ENCODE data around the gene OVCH1.
A peak's percentile ranks its signal among the peaks of the same experiment; 100 is the strongest.

OVCH1 gene

DNA sequence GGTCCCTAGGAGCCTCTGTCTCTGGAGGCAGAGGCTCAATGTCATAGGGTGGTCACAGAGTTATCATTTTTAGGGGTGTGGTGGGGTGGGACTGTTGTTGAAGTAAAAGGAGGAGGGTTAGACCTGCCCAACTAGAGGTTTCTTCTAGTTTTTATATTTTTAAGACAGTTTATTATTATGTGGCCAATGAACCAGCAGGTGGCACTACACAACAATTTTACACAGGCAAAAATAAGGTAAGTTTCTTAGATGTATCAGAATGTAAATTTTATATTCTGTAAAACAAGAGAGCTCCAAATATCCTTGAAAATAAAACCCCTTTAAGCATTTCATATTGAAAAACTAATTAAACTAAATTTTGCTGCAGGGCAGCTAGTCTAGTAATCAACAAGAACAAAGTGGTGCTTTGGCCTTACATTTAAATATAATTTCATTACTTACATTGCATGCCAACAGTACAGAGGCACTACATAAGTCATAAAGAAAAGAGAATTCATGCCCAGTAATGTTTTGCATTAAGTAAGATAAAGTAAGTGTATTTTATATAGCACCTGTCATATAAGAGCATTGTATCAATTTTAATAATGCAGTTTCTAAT is 22.2 kb upstream of the OVCH1 start:
- ATAC-seq (ENCODE audit: low read depth) (peak; percentile 26), DNase-seq (ENCODE audit: low spot score in 2 of 2) (no peak)
- H3K27me3 Mint-ChIP-seq, result peaks cover 3% of the 10 kb centered on the region
- H3K4me3 Mint-ChIP-seq, result no peak overlapping the region
- no peaks in the 10 kb centered on the region for H3K36me3 Mint-ChIP-seq
- no peak overlapping the region for H3K27ac Mint-ChIP-seq
- no peaks in the 10 kb centered on the region for H3K4me1 Mint-ChIP-seq
- no peaks in the 10 kb centered on the region for H3K9me3 Mint-ChIP-seq

DNA sequence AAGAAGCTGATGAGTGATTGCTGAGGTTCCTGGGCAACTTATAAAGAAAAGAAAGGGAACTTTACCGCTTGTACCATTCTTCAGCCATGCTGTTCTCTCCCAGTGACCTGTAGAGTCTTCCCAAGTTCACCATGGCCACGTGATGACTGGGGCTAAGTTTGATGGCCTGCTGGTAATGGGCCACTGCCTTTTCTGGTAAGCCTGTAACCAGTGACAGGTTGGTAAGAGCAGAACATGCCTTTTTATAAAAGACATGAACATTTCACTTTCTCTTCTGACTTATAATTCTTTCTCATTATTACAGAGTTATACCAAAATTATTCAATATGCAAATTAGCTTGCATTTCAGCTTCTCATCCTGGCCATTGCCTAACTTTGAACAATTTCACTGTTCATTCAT is 20.9 kb upstream of the OVCH1 start:
- DNase-seq (ENCODE audit: low spot score in 2 of 2) (no peak), ATAC-seq (ENCODE audit: low read depth) (no peak)
- H3K36me3 Mint-ChIP-seq, result no peaks in the 10 kb centered on the region
- H3K9me3 Mint-ChIP-seq, result no peaks in the 10 kb centered on the region
- H3K27ac Mint-ChIP-seq, result no peak overlapping the region
- H3K27me3 Mint-ChIP-seq, result peaks cover 7% of the 10 kb centered on the region
- no peak overlapping the region for H3K4me3 Mint-ChIP-seq
- H3K4me1 Mint-ChIP-seq, result no peaks in the 10 kb centered on the region

- no peaks in the 10 kb centered on the region for H3K4me1 Mint-ChIP-seq
- DNase-seq (ENCODE audit: low spot score in 2 of 2) (no peak), ATAC-seq (ENCODE audit: low read depth) (no peak)
- no peak overlapping the region for H3K4me3 Mint-ChIP-seq
- peaks cover 7% of the 10 kb centered on the region for H3K27me3 Mint-ChIP-seq
- no peaks in the 10 kb centered on the region for H3K36me3 Mint-ChIP-seq
- H3K9me3 Mint-ChIP-seq, result no peaks in the 10 kb centered on the region
- no peak overlapping the region for H3K27ac Mint-ChIP-seq
Measured at GRCh38 chr12:29517264-29517663, 19.8 kb upstream of the OVCH1 start.

DNA sequence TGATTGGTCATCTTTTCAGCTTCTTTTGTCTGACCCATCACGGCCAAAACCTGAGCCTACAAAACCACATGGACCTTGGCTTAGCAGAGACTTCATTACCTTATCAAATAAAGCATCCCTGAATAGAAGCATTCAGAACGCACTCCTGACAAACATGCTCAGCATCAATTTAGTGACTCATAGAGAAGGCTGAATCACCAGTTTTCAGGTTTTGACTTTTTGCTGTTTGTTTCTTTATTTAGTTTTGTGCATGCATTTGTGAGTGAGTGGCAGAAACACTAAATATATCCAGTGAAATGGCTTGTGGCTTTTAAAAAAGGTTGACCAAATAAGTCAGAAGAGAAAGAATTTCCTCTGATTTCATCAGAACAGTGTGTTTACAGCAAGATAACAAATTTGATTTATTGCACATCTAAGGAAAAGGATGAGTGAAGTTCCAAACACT is 19.0 kb upstream of the OVCH1 start:
- Mint-ChIP-seq H3K36me3 (no peaks in the 10 kb centered on the region), H3K4me3 (no peak overlapping the region), H3K4me1 (no peaks in the 10 kb centered on the region), H3K9me3 (no peaks in the 10 kb centered on the region), H3K27ac (no peak overlapping the region), H3K27me3 (peaks cover 7% of the 10 kb centered on the region)
- ATAC-seq (ENCODE audit: low read depth), result no peak
- DNase-seq (ENCODE audit: low spot score in 2 of 2), result no peak

DNA sequence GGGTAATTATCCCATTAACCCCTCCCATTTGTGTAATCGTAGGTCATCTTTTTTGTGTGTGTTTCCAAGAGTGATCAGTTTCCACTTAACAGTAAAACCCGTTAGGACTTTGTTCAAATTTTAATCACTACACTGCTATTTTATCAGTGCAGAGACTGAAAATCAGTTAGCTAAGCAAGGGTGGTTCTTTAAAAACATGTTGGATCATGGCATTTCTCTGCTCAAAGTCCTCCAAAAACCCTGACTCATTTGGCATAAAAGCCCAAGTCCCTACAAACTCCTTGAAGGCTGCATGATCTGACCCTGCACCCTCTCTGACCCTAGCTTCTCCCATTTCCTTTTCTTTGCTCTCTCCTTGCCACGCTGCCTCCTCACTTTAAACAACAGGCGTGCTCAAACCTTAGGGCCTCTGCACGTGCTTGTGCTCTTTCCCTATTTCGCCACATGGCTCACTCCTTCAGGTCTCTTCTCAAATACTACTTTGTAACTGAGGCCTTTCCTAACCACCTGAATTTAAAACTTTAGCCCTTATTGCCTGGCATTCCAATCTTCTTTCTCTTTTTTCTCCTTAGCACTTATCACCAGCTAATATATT is 13.2 kb upstream of the OVCH1 start:
- Mint-ChIP-seq H3K4me3 (no peak overlapping the region), H3K9me3 (no peaks in the 10 kb centered on the region), H3K36me3 (no peaks in the 10 kb centered on the region), H3K27me3 (peaks cover 7% of the 10 kb centered on the region), H3K4me1 (no peaks in the 10 kb centered on the region), H3K27ac (no peak overlapping the region)
- ATAC-seq (ENCODE audit: low read depth), result no peak
- DNase-seq (ENCODE audit: low spot score in 2 of 2), result no peak

- DNase-seq (ENCODE audit: low spot score in 2 of 2), result no peak
- Mint-ChIP-seq H3K27me3 (peaks cover 5% of the 10 kb centered on the region), H3K4me1 (no peaks in the 10 kb centered on the region), H3K9me3 (no peaks in the 10 kb centered on the region), H3K36me3 (no peaks in the 10 kb centered on the region), H3K27ac (no peak overlapping the region), H3K4me3 (no peak overlapping the region)
- no peak for ATAC-seq (ENCODE audit: low read depth)
Measured at GRCh38 chr12:29509503-29509902, 12.0 kb upstream of the OVCH1 start.

DNA sequence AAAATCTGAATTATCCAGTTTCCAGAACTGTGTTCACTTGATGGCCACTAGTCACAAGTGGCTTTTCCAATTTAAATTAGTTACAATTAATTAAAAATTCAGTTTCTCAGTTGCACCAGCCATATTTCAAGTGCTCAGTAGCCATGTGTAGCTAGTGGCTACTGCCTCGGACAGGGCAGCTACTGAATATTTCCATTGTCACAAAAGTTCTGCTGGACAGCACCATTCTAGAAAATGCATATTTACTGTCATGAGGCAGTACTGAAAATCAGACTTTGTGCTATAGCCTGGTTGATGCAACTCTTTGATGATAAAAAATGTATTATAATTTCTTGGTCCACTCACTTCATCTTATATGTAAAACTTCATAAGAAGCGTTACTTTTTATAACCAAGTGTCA is 11.5 kb upstream of the OVCH1 start:
- no peaks in the 10 kb centered on the region for H3K4me1 Mint-ChIP-seq
- H3K4me3 Mint-ChIP-seq, result no peak overlapping the region
- H3K36me3 Mint-ChIP-seq, result no peaks in the 10 kb centered on the region
- no peak for DNase-seq (ENCODE audit: low spot score in 2 of 2)
- H3K9me3 Mint-ChIP-seq, result no peaks in the 10 kb centered on the region
- no peak for ATAC-seq (ENCODE audit: low read depth)
- H3K27ac Mint-ChIP-seq, result no peak overlapping the region
- peaks cover 4% of the 10 kb centered on the region for H3K27me3 Mint-ChIP-seq

- Mint-ChIP-seq H3K4me1 (peaks cover 8% of the 10 kb centered on the region), H3K9me3 (no peaks in the 10 kb centered on the region), H3K27ac (no peak overlapping the region), H3K36me3 (no peaks in the 10 kb centered on the region), H3K27me3 (no peaks in the 10 kb centered on the region), H3K4me3 (no peak overlapping the region)
- DNase-seq (ENCODE audit: low spot score in 2 of 2) (no peak), ATAC-seq (ENCODE audit: low read depth) (no peak)
Measured at GRCh38 chr12:29505122-29505521, 7.6 kb upstream of the OVCH1 start.

DNA sequence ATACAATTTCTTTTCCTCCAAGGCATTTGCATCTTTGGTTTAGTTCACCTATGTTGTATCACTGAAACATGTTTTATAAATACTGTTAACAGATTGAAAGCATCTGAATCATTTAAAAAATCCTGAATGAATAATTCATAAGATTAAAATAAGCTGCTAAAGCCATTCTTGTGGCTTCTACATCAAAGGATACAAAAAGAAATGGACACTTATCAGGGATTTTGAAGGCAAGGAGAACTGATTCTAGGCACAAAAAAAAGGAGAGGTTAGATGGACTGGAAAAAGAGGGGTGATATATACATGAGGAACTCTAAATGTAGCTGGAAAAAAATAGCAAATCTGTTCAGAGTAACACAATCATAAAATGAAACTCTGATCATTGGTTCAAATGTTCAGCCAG is 5.8 kb upstream of the OVCH1 start:
- no peak for ATAC-seq (ENCODE audit: low read depth)
- H3K9me3 Mint-ChIP-seq, result no peaks in the 10 kb centered on the region
- no peaks in the 10 kb centered on the region for H3K27me3 Mint-ChIP-seq
- no peaks in the 10 kb centered on the region for H3K36me3 Mint-ChIP-seq
- H3K27ac Mint-ChIP-seq, result no peak overlapping the region
- peaks cover 9% of the 10 kb centered on the region for H3K4me1 Mint-ChIP-seq
- DNase-seq (ENCODE audit: low spot score in 2 of 2), result no peak
- no peak overlapping the region for H3K4me3 Mint-ChIP-seq

DNA sequence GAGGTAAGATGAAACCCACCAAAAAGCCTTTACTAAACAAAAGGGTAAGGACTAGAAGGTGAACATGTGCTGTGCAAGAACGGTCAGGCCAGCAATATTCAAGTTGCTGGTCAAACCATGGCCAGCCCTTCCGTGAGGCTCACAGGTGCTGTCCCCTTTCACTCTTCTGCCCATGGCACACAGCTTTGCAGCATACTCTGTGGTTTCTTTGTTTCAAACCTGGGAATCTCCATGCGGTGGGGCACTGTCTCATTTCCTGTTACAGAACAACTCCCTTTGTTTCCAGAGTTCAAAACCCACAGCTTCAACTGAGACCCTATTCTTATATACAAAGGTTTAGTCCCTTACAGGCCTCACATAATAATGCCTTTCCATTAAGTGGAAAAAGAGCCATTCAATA is 1.7 kb upstream of the OVCH1 start:
- ATAC-seq (ENCODE audit: low read depth) (no peak), DNase-seq (ENCODE audit: low spot score in 2 of 2) (no peak)
- Mint-ChIP-seq H3K27ac (no peak overlapping the region), H3K4me1 (peaks cover 9% of the 10 kb centered on the region), H3K27me3 (no peaks in the 10 kb centered on the region), H3K9me3 (no peaks in the 10 kb centered on the region), H3K4me3 (no peak overlapping the region), H3K36me3 (no peaks in the 10 kb centered on the region)

- Mint-ChIP-seq H3K9me3 (no peaks in the 10 kb centered on the region), H3K36me3 (no peaks in the 10 kb centered on the region), H3K4me1 (no peaks in the 10 kb centered on the region), H3K27ac (no peak overlapping the region), H3K27me3 (peaks cover 4% of the 10 kb centered on the region), H3K4me3 (no peak overlapping the region)
- DNase-seq (ENCODE audit: low spot score in 2 of 2), result no peak
- no peak for ATAC-seq (ENCODE audit: low read depth)
Measured at GRCh38 chr12:29492891-29493290, 4.6 kb downstream of the OVCH1 start.

DNA sequence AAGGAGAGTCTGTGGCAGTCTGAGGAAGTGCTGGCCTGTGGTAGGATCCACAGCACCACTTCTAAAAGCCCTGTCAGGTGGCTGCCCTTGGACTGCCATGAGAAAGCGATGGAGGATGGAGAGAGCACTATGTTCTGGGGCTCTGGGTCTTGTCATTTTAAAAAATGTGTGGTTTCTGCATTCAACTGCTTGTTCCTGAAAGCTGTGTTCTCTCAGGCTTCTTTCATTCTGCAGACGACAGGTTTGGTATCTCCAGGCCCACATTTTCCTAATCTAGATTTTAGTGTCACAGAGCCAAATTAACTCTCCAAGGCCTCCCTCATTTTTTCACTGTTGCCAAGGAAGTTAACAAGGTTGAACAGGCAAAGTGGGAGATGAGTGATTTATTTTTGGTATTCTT is 10.5 kb downstream of the OVCH1 start:
- Mint-ChIP-seq H3K4me3 (no peak overlapping the region), H3K27me3 (peaks cover 10% of the 10 kb centered on the region), H3K9me3 (no peaks in the 10 kb centered on the region), H3K27ac (no peak overlapping the region), H3K4me1 (no peaks in the 10 kb centered on the region), H3K36me3 (no peaks in the 10 kb centered on the region)
- DNase-seq (ENCODE audit: low spot score in 2 of 2), result no peak
- no peak for ATAC-seq (ENCODE audit: low read depth)

- Mint-ChIP-seq H3K27me3 (peaks cover 3% of the 10 kb centered on the region), H3K9me3 (no peaks in the 10 kb centered on the region), H3K36me3 (peaks cover 1% of the 10 kb centered on the region), H3K4me1 (no peaks in the 10 kb centered on the region), H3K27ac (no peak overlapping the region), H3K4me3 (no peak overlapping the region)
- DNase-seq (ENCODE audit: low spot score in 2 of 2), result no peak
- no peak for ATAC-seq (ENCODE audit: low read depth)
Measured at GRCh38 chr12:29463198-29463597, 34.3 kb downstream of the OVCH1 start.

DNA sequence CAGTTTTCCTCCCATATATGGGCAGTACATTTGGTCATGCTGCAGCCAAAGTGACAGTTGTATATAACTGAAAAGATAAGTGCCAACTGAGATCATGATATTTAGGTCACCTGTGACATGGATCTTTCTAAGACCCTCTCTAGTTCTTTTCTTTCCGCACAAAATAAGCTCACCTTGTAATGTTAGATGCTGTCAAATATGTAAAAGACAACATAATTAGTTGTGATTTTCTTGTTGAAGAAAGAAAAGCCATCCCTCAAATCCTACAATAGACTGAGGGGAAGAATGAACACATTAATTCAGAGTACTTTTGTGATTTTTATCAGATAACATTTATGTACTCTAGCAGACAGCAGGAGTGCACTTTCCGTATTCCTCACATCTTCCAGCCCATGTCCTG is 37.4 kb downstream of the OVCH1 start:
- Mint-ChIP-seq H3K27ac (no peak overlapping the region), H3K27me3 (peaks cover 1% of the 10 kb centered on the region), H3K9me3 (no peaks in the 10 kb centered on the region), H3K36me3 (no peaks in the 10 kb centered on the region), H3K4me1 (no peaks in the 10 kb centered on the region), H3K4me3 (no peak overlapping the region)
- ATAC-seq (ENCODE audit: low read depth) (no peak), DNase-seq (ENCODE audit: low spot score in 2 of 2) (no peak)

- peaks cover 1% of the 10 kb centered on the region for H3K9me3 Mint-ChIP-seq
- H3K4me3 Mint-ChIP-seq, result no peak overlapping the region
- H3K36me3 Mint-ChIP-seq, result no peaks in the 10 kb centered on the region
- DNase-seq (ENCODE audit: low spot score in 2 of 2) (no peak), ATAC-seq (ENCODE audit: low read depth) (no peak)
- H3K27ac Mint-ChIP-seq, result no peak overlapping the region
- no peaks in the 10 kb centered on the region for H3K4me1 Mint-ChIP-seq
- H3K27me3 Mint-ChIP-seq, result peaks cover 5% of the 10 kb centered on the region
Measured at GRCh38 chr12:29455087-29455486, 42.4 kb downstream of the OVCH1 start.

All from memory B cell (primary cell).